IMR-90 (cell line): ENCODE results near the gene BRS3. TPM values are rescaled to one million over a fixed set of nuclear protein-coding genes. Genes with fewer than 3 reads are reported as not detected.

Experiments
- ATAC-seq: fragments of 200-7000 bp; cut with Tn5 transposase; 2 replicates; pipeline ENCODE4 v1.9.1; 2020; ENCODE audit warnings: low read depth, mild to moderate bottlenecking, moderate library complexity
- BruUV-seq: library from RNA; stranded (reverse); fragments of 400-500 nt; replicated peaks from 2 replicates; lab custom pipeline; 2021; lab: Mats Ljungman, UMichigan
- CTCF ChIA-PET: fragments of 300-600 bp; formaldehyde crosslinking; extraction: SDS; loops from one replicate; lab custom pipeline; 2021; ENCODE audit warnings: antibody characterized with exemption; lab: Yijun Ruan, JAX
- POLR2A ChIA-PET: fragments of 300-600 bp; sonication (Branson Sonifier 250); formaldehyde crosslinking; loops from one replicate; lab custom pipeline; 2022; ENCODE audit warnings: antibody characterized with exemption; ENCODE audit not compliant: unreplicated experiment; lab: Charles Lee
- DNase-seq: peaks from one replicate; pipeline ENCODE4 v3.0.0; 2013
- H2AFZ ChIP-seq: replicated peaks from 2 replicates; pipeline ENCODE3; 2013; ENCODE audit warnings: low read length, mild to moderate bottlenecking; ENCODE audit not compliant: poor library complexity
- H2AK5ac ChIP-seq: 2 replicates; pipeline ENCODE4 v1.6.1; 2013; ENCODE audit warnings: low read depth, low read length, inconsistent platforms
- H2AK9ac ChIP-seq: replicated peaks from 2 replicates; pipeline ENCODE3; 2013; ENCODE audit warnings: mild to moderate bottlenecking, low read depth, low read length, moderate library complexity; ENCODE audit not compliant: poor library complexity
- H2BK120ac ChIP-seq: 2 replicates; pipeline ENCODE4 v1.6.1; 2013; ENCODE audit warnings: low read depth, low read length, inconsistent platforms
- H2BK15ac ChIP-seq: 3 replicates; pipeline ENCODE4 v1.6.1; 2013; ENCODE audit warnings: low read depth, low read length, inconsistent platforms
- H2BK20ac ChIP-seq: 2 replicates; pipeline ENCODE4 v1.6.1; 2013; ENCODE audit warnings: low read depth, mild to moderate bottlenecking, inconsistent platforms, low read length, moderate library complexity
- H2BK5ac ChIP-seq: 2 replicates; pipeline ENCODE4 v1.6.1; 2013; ENCODE audit warnings: mild to moderate bottlenecking, low read depth, low read length, inconsistent platforms; ENCODE audit not compliant: poor library complexity, severe bottlenecking
- H3K14ac ChIP-seq: replicated peaks from 2 replicates; pipeline ENCODE4 v1.6.1; 2013; ENCODE audit warnings: low read depth, low read length, inconsistent platforms
- H3K18ac ChIP-seq: 2 replicates; pipeline ENCODE4 v1.6.1; 2013; ENCODE audit warnings: low read depth, low read length, control low read depth
- H3K23ac ChIP-seq: 2 replicates; pipeline ENCODE4 v1.6.1; 2013; ENCODE audit warnings: low read depth, low read length, inconsistent platforms
- H3K27ac ChIP-seq: 2 replicates; pipeline ENCODE4 v1.5.1; 2013; ENCODE audit warnings: mild to moderate bottlenecking, control low read depth, low read length; ENCODE audit not compliant: insufficient read depth
- H3K27me3 ChIP-seq: 2 replicates; pipeline ENCODE4 v1.6.1; 2013; ENCODE audit warnings: low read length; ENCODE audit not compliant: control insufficient read depth, insufficient read depth
- H3K36me3 ChIP-seq: 2 replicates; pipeline ENCODE4 v1.6.1; 2013; ENCODE audit warnings: low read length, mixed read lengths; ENCODE audit not compliant: control insufficient read depth, insufficient read depth
- H3K4ac ChIP-seq: 2 replicates; pipeline ENCODE4 v1.6.1; 2013; ENCODE audit warnings: low read depth, low read length, inconsistent platforms
- H3K4me1 ChIP-seq: 2 replicates; pipeline ENCODE4 v1.6.1; 2013; ENCODE audit warnings: low read length, mixed read lengths; ENCODE audit not compliant: control insufficient read depth, insufficient read depth
- H3K4me2 ChIP-seq: 2 replicates; pipeline ENCODE4 v1.6.1; 2013; ENCODE audit warnings: low read depth, mild to moderate bottlenecking, control low read depth, low read length, moderate library complexity
- H3K4me3 ChIP-seq: 2 replicates; pipeline ENCODE4 v1.5.1; 2013; ENCODE audit warnings: low read depth, mild to moderate bottlenecking, control low read depth, low read length, moderate library complexity; ENCODE audit not compliant: insufficient read depth
- H3K56ac ChIP-seq: 2 replicates; pipeline ENCODE4 v1.6.1; 2013; ENCODE audit warnings: low read length, inconsistent platforms; ENCODE audit not compliant: insufficient read depth; ENCODE audit errors: extremely low read depth
- H3K79me1 ChIP-seq, 2 experiments: 2 replicates each; pipeline ENCODE4 v1.6.1; 2013; ENCODE audit warnings: low read length in 2 of 2, inconsistent platforms in 1 of 2, low read depth in 1 of 2
- H3K9ac ChIP-seq: 2 replicates; pipeline ENCODE4 v1.6.1; 2013; ENCODE audit warnings: low read depth, low read length, control low read depth
- H3K9me1 ChIP-seq: 2 replicates; pipeline ENCODE4 v1.6.1; 2013; ENCODE audit warnings: low read length, inconsistent platforms; ENCODE audit not compliant: insufficient read depth
- H3K9me3 ChIP-seq: 2 replicates; pipeline ENCODE4 v1.6.1; 2013; ENCODE audit warnings: low read length; ENCODE audit not compliant: control insufficient read depth, insufficient read depth
- H4K20me1 ChIP-seq: 2 replicates; pipeline ENCODE4 v1.6.1; 2013; ENCODE audit warnings: low read length, inconsistent platforms; ENCODE audit not compliant: insufficient read depth
- H4K5ac ChIP-seq: 2 replicates; pipeline ENCODE4 v1.6.1; 2013; ENCODE audit warnings: mild to moderate bottlenecking, low read depth, low read length, control low read depth
- H4K8ac ChIP-seq, 2 experiments: 2 replicates each; pipeline ENCODE4 v1.6.1; 2013; ENCODE audit warnings: low read depth in 2 of 2, low read length in 2 of 2, control low read depth in 1 of 2, inconsistent platforms in 1 of 2
- H4K91ac ChIP-seq: 2 replicates; pipeline ENCODE4 v1.6.1; 2013; ENCODE audit warnings: low read depth, low read length, inconsistent platforms; ENCODE audit not compliant: insufficient read depth
- BHLHE40 ChIP-seq: fragments of 150-350 bp; IDR thresholded peaks from 2 replicates; pipeline ENCODE4 v1.6.1; 2016; ENCODE audit warnings: mild to moderate bottlenecking, low read depth, low read length
- CEBPB ChIP-seq: IDR thresholded peaks from 2 replicates; pipeline ENCODE4 v1.6.1; 2012; ENCODE audit warnings: low read depth, low read length, improper control_type of control experiment
- CHD1 ChIP-seq: IDR thresholded peaks from 2 replicates; pipeline ENCODE4 v1.6.1; 2012; ENCODE audit warnings: low read depth, low read length, improper control_type of control experiment
- CTCF ChIP-seq: conservative IDR thresholded peaks from 2 replicates; pipeline ENCODE4 v1.5.1; 2012; ENCODE audit warnings: mild to moderate bottlenecking, low read depth, low read length, improper control_type of control experiment
- ELK1 ChIP-seq: fragments of 150-350 bp; IDR thresholded peaks from 2 replicates; pipeline ENCODE4 v1.6.1; 2016; ENCODE audit warnings: low read depth, mild to moderate bottlenecking, low read length, moderate library complexity, borderline replicate concordance
- FOS ChIP-seq: fragments of 150-350 bp; IDR thresholded peaks from 2 replicates; pipeline ENCODE4 v1.6.1; 2016; ENCODE audit warnings: low read depth, low read length
- MAFK ChIP-seq: IDR thresholded peaks from 2 replicates; pipeline ENCODE4 v1.6.1; 2012; ENCODE audit warnings: low read depth, low read length, improper control_type of control experiment
- MAZ ChIP-seq: IDR thresholded peaks from 2 replicates; pipeline ENCODE4 v1.6.1; 2012; ENCODE audit warnings: low read depth, mild to moderate bottlenecking, low read length, improper control_type of control experiment, moderate library complexity, borderline replicate concordance
- MXI1 ChIP-seq: IDR thresholded peaks from 2 replicates; pipeline ENCODE4 v1.6.1; 2012; ENCODE audit warnings: low read depth, mild to moderate bottlenecking, low read length, moderate library complexity, borderline replicate concordance
- NFE2L2 ChIP-seq: fragments of 150-350 bp; IDR thresholded peaks from 2 replicates; pipeline ENCODE4 v1.6.1; 2016; ENCODE audit warnings: low read depth, mild to moderate bottlenecking, low read length
- POLR2A ChIP-seq: IDR thresholded peaks from 2 replicates; pipeline ENCODE4 v1.6.1; 2012; ENCODE audit warnings: mild to moderate bottlenecking, low read depth, low read length
- RAD21 ChIP-seq: IDR thresholded peaks from 2 replicates; pipeline ENCODE4 v1.6.1; 2012; ENCODE audit warnings: low read length, improper control_type of control experiment
- RCOR1 ChIP-seq: IDR thresholded peaks from 2 replicates; pipeline ENCODE4 v1.6.1; 2012; ENCODE audit warnings: mild to moderate bottlenecking, low read length, improper control_type of control experiment; ENCODE audit not compliant: insufficient replicate concordance
- RFX5 ChIP-seq: IDR thresholded peaks from 2 replicates; pipeline ENCODE4 v1.8.0; 2012; ENCODE audit warnings: low read depth, mild to moderate bottlenecking, low read length, moderate library complexity
- SMC3 ChIP-seq: fragments of 150-350 bp; IDR thresholded peaks from 2 replicates; pipeline ENCODE4 v1.6.1; 2016; ENCODE audit warnings: low read depth, mild to moderate bottlenecking, antibody characterized with exemption, low read length, moderate library complexity
- USF2 ChIP-seq: fragments of 150-350 bp; IDR thresholded peaks from 2 replicates; pipeline ENCODE4 v1.6.1; 2017; ENCODE audit warnings: mild to moderate bottlenecking, antibody characterized with exemption, low read length, low read depth
- WGBS, 2 experiments: methylation state at CpG; one replicate each; pipeline versions ENCODE4 v1.1.5 to v1.1.7; 2013; ENCODE audit warnings: missing lambda C conversion rate in 2 of 2; ENCODE audit not compliant: insufficient read length in 1 of 2; ENCODE audit errors: extremely low coverage in 2 of 2; 5-methylcytosine and 5-hydroxymethylcytosine counted together
- dilution Hi-C: fragments of 300-500 bp; cut with HindIII; formaldehyde crosslinking; loops from one replicate; pipeline ENCODE4 v1.14.3; 2018; ENCODE audit warnings: low sequenced_read_pairs; ENCODE audit not compliant: unreplicated experiment
- in situ Hi-C: fragments of 300-500 bp; cut with MboI; formaldehyde crosslinking; loops from 3 replicates; pipeline ENCODE4 v1.14.3; 2019; ENCODE audit warnings: low sequenced_read_pairs, inconsistent platforms, mixed read lengths
- intact Hi-C: fragments of 100-400 bp; cut with micrococcal nuclease; formaldehyde crosslinking; loops from 2 replicates; pipeline ENCODE4 v1.10.0; 2022
- polyA plus RNA-seq, 3 experiments: library from polyadenylated mRNA; depleted of rRNA; stranded (reverse); fragments of >200 nt; gene quantifications; 2 replicates each; pipeline ENCODE4 v1.2.3, GENCODE V29; 2012; ENCODE audit warnings: low replicate concordance in 1 of 3
- total RNA-seq: library from RNA; depleted of rRNA; stranded (reverse); fragments of >200 nt; gene quantifications from 2 replicates; pipeline ENCODE4 v1.2.3, GENCODE V29; 2012

Gene BRS3
- total and polyA plus RNA-seq, 2 of the 4 experiments (the other 2 are of a cell fraction), result not detected

DNA sequence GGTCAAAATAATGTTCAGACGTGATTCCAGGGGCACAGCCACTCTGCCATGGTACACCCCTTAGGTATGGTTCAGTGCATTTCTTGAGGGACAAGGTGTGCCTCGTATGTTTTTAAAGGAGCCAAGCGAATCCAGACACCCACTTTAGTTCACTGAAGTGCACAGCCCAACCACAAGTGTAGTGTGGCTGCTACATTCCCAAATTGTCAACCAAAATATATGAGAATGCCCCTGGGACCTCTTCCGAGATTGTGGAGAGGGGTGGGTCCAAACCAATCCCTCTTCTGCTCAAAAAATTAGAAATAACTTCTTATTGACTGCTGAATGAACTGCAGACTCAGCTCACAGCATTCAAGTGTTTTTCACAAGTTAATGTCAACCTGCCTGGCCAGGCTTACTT lies 7.4 kb upstream of the BRS3 start:
- H3K79me1 ChIP-seq, result no peaks in the 10 kb centered on the region
- no peaks in the 10 kb centered on the region for H3K36me3 ChIP-seq
- H3K4me1 ChIP-seq, result no peaks in the 10 kb centered on the region
- no peak overlapping the region for H3K4ac ChIP-seq
- no peak overlapping the region for H4K91ac ChIP-seq
- no peak overlapping the region for H2AK9ac ChIP-seq
- H2BK120ac ChIP-seq, result no peak overlapping the region
- POLR2A ChIA-PET, result no interaction called here
- H2BK5ac ChIP-seq, result no peak overlapping the region
- H3K4me3 ChIP-seq, result no peak overlapping the region
- TF ChIP-seq SMC3 (no peak), RAD21 (no peak), CTCF (no peak), NFE2L2 (no peak), MXI1 (no peak), FOS (no peak), CEBPB (no peak), POLR2A (no peak), USF2 (no peak), RFX5 (no peak), CHD1 (no peak), ELK1 (no peak), MAFK (no peak), RCOR1 (no peak), MAZ (no peak), BHLHE40 (no peak)
- no peaks in the 10 kb centered on the region for H3K9me1 ChIP-seq
- H3K18ac ChIP-seq, result no peak overlapping the region
- 20% methylated on average over 1 of the region's 4 CpGs; no CpG with 5 or more reads in 1 of the 2 experiments for WGBS, 2 experiments
- peaks cover 6% of the 10 kb centered on the region; the same call in 1 of the 2 replicates for H3K27me3 ChIP-seq
- H2BK20ac ChIP-seq, result no peak overlapping the region
- no peak overlapping the region for H3K4me2 ChIP-seq
- no peak overlapping the region for H3K56ac ChIP-seq
- no peak overlapping the region for H3K9ac ChIP-seq
- no TSS peak for BruUV-seq
- no peak overlapping the region for H2AFZ ChIP-seq
- no peak overlapping the region for H4K5ac ChIP-seq
- H4K8ac ChIP-seq, result no peak overlapping the region
- no peaks in the 10 kb centered on the region for H3K9me3 ChIP-seq
- no peak overlapping the region for H3K23ac ChIP-seq
- no peak for DNase-seq
- dilution Hi-C loops, result no loop called here
- H4K20me1 ChIP-seq, result no peaks in the 10 kb centered on the region
- H2AK5ac ChIP-seq, result no peak overlapping the region
- H3K14ac ChIP-seq, result no peak overlapping the region
- H3K27ac ChIP-seq, result no peak overlapping the region
- H2BK15ac ChIP-seq, result no peak overlapping the region
- intact Hi-C loops, result no loop called here
- in situ Hi-C loops, result loop anchor here (25.0 kb wide), 1 partner anchor 493 kb away; the partner anchor contains the start of gene SLC9A6
- CTCF ChIA-PET, result no interaction called here
- no peak for ATAC-seq
